ENCODE data around the gene CCDC88A.
A peak's percentile ranks its signal among the peaks of the same experiment; 100 is the strongest.
"Not testable (repeated sequence)": the region's sequence is repeated elsewhere in the genome, so short reads cannot be mapped to it uniquely, and the experiment has no call there.

CCDC88A gene

DNA sequence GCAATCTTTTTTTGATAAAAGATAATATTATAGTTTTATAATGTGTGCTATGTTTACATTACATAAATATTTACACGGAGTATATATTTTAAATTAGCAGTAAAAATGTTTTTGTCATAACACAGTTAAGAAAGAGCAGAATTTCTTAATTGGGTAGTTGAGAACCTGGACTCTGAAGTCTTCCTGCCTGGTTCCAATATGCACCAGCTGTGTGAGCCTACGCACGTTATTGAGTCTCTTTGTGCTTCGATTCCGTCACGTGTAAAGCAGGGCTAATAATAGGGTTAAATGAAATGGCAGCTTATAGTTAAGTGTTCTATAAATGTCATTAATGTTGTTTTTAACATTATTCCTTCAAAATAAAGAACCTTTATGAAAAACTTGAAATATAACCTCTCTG, 1.2 kb upstream of the CCDC88A start:
- no peak for DNase-seq

- no peak for DNase-seq
These were observed 726 bp upstream of the CCDC88A start for GRCh38 chr2:55420439-55420725.

DNA sequence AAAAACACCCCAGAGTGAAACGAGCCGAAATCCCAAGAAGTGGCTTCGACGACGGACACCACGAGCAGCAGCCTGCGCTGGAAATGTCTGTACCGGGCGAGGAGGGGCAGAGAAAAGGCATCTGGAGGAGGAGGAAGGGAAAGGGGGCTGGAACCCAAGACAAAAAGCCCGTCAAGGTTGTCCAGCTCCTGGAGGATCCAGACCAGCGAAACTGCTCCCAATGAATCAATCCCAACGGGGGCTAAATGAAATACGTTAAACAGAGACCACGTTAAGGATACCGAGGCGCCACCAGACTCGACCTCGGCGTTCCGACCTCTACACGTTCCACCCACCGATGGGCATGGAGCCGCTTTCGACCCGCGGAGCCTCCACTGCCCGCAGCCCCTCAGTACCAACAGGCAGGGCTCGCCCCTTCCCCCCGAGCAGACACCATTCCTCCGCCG, 400 bp downstream of the CCDC88A start:
- peak; percentile 58 for DNase-seq

GRCh38 chr2:55418512-55419232, 984 bp downstream of the CCDC88A start:
- DNase-seq: peak; percentile 58

- DNase-seq: no peak
These were observed 1.6 kb downstream of the CCDC88A start for GRCh38 chr2:55418072-55418471.

DNA sequence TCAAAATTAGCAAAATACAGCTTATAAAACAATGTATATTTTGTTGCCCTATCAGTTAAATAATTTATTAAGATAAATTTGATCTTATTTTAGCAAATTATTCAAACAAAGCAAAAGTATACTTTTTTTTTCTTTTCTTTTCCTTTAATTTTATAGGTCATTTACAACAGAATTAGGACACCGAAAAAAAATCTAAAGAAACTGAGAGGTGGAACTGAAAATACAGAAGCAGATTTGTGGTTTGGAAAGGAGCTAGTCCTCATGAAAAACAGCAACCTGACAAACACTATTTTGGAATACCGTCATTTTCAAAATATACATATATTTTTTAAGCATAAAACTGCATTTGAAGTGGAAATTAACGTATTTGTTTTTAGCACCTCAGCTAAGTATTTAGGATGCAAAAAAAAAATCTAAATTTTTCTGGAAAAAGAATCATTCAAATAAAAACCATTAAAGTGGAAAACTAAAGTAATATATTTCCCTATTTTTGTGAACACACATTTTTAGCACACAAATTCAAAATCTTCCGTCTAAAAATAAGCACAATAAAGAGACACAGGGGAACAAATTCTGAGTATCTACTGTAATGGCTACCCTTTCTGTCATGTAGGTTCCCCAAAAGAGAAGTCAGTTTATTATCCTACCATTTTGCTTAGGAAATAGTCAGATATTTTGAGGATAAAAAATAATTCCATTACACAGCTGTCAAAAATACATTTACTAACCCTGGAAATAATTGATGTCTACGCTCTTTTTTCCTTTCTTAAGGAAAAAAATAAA, 2.7 kb downstream of the CCDC88A start:
- no peak for DNase-seq

- no peak for DNase-seq
These were observed 4.4 kb downstream of the CCDC88A start for GRCh38 chr2:55415300-55415699.

GRCh38 chr2:55408918-55409868, 10.5 kb downstream of the CCDC88A start:
- no peak for DNase-seq

- DNase-seq: no peak
These were observed 11.4 kb downstream of the CCDC88A start for GRCh38 chr2:55408098-55408882.

DNA sequence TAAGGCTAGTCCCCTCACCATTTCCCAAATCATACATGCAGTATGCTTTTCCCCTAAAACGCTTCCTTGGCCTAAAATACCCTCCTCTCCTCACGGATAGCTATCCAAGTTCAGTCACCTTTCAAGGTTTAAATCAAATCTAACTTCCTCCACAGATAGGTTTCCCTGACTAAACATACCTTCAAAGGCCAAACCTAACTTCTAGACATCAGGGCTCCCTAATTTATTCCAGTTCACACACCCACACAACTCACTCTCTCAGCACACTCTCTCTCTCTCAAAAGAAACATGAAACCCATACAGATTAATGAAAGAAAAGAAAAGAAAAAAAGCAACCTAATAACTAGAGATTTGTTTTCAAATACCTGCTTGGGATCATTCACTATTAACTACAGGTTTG, 14.5 kb downstream of the CCDC88A start:
- DNase-seq: no peak

DNA sequence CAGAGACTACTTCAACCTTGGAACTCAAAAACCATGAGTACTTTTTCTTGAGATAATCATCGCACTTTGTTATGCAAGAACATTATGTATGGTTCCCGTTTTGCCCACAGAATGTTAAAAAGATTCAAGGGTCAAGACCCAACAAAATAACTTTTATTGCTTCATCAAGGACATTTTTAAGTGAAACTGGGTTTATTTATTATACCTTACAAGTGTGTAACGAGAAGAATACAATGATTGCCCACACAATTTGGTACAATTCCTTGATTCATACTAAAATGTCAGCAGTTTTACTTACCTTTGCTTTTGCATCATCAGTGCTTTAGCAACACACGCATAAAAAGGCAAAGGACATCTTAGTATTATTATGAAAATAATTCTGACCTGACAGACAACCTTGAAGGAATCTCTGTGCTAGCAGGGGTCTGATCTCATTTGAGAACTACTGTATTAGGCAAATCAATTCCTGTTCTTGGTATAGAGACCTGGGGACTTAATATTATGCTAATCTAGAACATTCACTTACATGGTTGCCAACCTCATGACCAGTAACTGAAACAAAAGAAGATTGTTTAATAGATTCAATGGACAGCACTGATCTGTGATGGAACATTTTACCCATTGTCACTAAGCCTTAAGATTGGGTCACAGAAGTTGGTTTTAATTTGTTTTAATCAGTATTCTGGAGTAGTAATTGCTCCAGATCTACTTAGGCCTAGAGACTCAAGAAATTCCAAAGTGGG, 16.2 kb downstream of the CCDC88A start:
- DNase-seq: no peak

DNA sequence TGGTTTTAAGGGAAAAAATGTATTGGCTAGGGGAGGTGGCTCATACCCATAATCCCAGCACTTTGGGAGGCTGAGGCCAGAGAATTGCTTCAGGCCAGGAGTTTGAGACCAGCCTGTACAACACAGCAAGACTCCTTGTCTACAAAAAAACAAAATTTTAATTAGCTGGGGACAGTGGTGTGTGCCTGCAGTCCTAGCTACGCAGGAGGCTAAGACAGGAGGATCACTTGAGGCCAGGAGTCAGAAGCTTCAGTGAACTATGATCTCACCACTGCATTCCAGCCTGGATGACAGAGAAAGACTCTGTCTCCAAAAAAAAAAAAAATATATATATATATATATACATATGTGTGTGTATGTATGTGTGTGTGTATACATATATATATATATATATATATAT, 18.5 kb downstream of the CCDC88A start:
- no peak for DNase-seq

DNA sequence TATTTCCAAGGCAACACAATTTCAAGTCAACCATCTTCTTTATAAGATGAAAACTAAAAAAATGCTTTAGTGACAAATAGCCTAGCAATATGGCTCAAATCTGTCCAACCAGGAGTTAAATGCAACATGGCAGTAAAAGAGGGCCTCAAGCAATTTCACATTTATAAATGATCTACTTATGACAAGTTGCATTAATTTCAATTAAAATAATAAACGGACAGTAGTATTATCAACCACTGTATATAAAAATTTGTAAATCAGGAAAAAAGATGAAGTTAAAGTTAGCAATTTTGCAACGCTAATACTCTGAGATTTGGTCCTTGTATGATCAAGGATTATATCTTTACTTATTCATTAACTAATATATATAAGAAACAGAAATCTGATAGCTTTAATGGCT, 19.3 kb downstream of the CCDC88A start:
- no peak for DNase-seq

GRCh38 chr2:55399815-55400214, 19.8 kb downstream of the CCDC88A start:
- DNase-seq: no peak

DNA sequence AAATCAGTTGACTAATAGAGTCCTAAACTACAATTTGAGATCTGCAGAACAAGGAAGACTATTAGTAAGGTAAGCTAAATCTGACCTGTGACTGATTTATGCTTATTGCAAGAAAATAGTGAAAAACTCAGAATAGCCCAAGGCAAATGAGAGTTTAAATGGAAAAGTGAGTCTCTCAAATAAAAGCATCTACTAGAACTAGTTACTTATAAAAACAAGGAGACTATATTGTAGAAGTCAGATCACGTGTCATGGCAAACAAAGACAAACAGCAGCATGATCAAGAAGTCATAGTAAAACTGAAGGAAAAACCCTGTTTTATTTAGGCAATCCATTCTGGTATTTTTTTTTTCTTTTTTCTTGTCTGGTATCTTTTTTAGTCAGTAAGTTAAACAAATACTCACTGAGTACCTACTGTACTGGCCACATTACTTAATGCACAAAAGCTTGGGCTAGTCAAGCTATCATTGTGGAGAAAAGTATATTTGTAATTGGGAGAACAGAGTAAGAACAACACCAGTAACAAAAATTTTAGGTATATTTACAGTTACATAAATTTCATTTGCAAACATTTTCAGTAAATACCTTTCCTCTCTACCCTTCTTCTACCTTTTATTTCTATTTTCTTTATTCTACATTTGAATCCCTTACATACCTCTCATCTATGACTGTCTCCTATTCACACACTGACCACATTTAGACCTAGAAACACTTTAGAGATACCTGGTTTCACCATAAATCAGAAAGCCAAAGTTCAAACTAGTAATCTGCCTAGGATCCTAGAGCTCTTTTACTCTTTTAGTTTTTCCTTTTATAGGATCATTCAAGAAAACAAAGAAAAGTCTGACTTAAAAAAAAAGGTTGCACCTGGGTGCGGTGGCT, 23.7 kb downstream of the CCDC88A start:
- no peak for DNase-seq

DNA sequence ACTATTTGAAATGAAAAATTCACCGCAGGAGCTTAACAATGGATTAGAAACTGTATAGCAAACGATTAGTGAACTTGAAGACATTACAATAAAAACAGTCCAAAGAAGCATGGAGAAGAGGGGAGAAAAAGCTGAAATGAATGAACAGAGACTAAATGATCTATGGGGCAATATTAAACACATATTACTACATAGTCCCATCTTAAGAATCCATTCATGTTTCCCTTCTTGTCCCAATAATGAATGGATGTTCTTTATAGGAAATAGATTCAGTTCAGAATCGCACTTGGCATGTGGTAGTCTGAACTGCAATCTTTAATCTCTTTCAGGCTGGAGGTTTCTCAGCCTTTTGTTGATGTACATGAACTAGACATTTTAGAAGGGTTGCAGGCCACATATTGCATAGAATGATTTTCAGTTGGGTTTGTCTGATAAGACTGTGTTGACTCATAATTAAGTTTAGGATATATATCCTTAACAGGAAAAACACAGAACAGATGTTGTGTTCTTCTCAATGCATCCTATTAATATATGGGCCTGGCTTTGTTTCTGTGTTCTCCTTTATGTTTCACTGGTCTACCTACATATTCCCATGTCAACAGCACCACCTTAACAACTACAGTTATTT, 27.9 kb downstream of the CCDC88A start:
- no peak for DNase-seq

DNA sequence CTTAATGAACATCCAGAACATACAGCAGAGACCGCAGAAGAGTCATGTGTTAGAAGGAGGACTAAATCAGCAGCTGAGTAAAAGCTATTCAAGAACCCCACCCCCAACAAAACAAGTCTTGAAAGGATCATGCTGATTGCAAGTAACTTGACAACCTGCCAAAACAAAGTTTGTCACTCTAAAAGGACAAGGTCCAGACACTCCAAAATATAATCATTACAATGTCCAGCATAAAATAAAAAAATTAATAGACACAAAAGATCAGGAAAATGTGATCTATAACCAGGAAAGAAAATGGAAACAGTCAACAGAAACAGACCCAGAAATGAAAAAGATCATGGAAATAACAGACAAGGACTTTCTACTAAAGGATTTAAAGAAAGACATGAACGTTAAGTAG, 28.5 kb downstream of the CCDC88A start:
- DNase-seq: no peak

DNA sequence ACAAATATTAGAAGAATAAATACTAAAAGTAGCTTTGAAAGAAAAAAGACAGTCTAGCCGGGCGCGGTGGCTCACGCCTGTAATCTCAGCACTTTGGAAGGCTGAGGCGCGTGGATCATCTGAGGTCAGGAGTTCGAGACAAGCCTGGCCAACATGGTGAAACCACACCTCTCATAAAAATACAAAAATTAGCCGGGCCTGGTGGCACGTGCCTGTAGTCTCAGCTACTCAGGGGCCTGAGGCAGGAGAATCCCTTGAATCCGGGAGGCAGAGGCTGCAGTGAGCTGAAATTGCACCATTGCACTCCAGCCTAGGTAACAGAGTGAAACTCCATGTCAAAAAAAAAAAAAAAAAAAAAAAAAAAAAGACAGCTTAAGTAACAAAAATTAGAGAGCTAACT, 34.1 kb downstream of the CCDC88A start:
- not testable (repeated sequence) for DNase-seq

DNA sequence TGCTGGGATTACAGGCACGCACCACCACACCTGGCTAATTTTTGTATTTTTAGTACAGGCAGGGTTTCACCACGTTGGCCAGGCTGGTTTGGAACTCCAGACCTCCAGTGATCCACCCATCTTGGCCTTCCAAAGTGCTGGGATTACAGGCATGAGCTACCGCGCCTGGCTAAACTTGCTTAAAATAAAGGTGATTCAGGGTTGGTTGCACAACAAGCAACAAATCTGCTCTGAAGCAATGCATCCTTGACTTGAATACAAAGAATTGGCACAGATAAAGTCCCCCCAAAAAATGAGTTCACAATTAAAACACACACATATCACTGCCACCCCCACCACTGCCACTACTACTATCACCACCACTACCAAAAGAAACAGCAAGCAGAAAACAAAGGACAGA, 34.9 kb downstream of the CCDC88A start:
- DNase-seq: no peak

GRCh38 chr2:55371376-55371775, 48.3 kb downstream of the CCDC88A start:
- no peak for DNase-seq

All from NCI-H510A treated with DMSO at 0.1 percent for 48 hours (cell line).